DND-41 (cell line): Measurements from ENCODE around the gene ALDOB.

ENCODE experiments used
- ATAC-seq: fragments of 200-7000 bp; cut with Tn5 transposase; 3 replicates; pipeline ENCODE4 v1.9.1; 2021; ENCODE audit warnings: low read depth; ENCODE audit not compliant: insufficient read depth
- DNase-seq: peaks from one replicate; pipeline ENCODE4 v3.0.0-alpha.2; 2020
- H2AFZ ChIP-seq: 2 replicates; pipeline ENCODE4 v1.6.0; 2012; ENCODE audit warnings: low read depth, low read length
- H3K27ac ChIP-seq: 2 replicates; pipeline ENCODE4 v1.5.1; 2012; ENCODE audit warnings: low read length, inconsistent platforms
- H3K27me3 ChIP-seq: fragments of 200-600 bp; sonication (generic); 2 replicates; pipeline ENCODE4 v1.6.0; 2012; ENCODE audit warnings: low read length, mild to moderate bottlenecking, inconsistent platforms; ENCODE audit not compliant: insufficient read depth, poor library complexity
- H3K36me3 ChIP-seq: 2 replicates; pipeline ENCODE4 v1.5.1; 2012; ENCODE audit warnings: low read length, inconsistent platforms; ENCODE audit not compliant: insufficient read depth
- H3K4me1 ChIP-seq: 2 replicates; pipeline ENCODE4 v1.5.1; 2012; ENCODE audit warnings: mild to moderate bottlenecking, low read length; ENCODE audit not compliant: insufficient read depth
- H3K4me2 ChIP-seq: 2 replicates; pipeline ENCODE4 v1.6.0; 2012; ENCODE audit warnings: mild to moderate bottlenecking, moderate library complexity, low read length, inconsistent platforms; ENCODE audit not compliant: insufficient read depth
- H3K4me3 ChIP-seq, 2 experiments: fragments of 200-600 bp in 1 of 2; shearing (Covaris generic) in 1 of 2; 2 replicates each; pipeline ENCODE4 v1.5.1; 2012 to 2016; ENCODE audit warnings: inconsistent platforms in 2 of 2, low read length in 2 of 2, mild to moderate bottlenecking in 2 of 2, low read depth in 1 of 2, moderate library complexity in 1 of 2
- H3K79me2 ChIP-seq: 2 replicates; pipeline ENCODE4 v1.6.0; 2012; ENCODE audit warnings: low read length, inconsistent platforms; ENCODE audit not compliant: insufficient read depth
- H3K9ac ChIP-seq: 2 replicates; pipeline ENCODE4 v1.6.0; 2012; ENCODE audit warnings: low read depth, mild to moderate bottlenecking, inconsistent platforms, low read length, moderate library complexity
- H3K9me3 ChIP-seq: 2 replicates; pipeline ENCODE4 v1.5.1; 2012; ENCODE audit warnings: low read length, moderate library complexity, mild to moderate bottlenecking, inconsistent platforms; ENCODE audit not compliant: insufficient read depth, severe bottlenecking
- H4K20me1 ChIP-seq: 2 replicates; pipeline ENCODE4 v1.6.0; 2012; ENCODE audit warnings: low read length; ENCODE audit not compliant: insufficient read depth
- EZH2 ChIP-seq: IDR thresholded peaks from 3 replicates; pipeline ENCODE4 v1.6.1; 2012; ENCODE audit warnings: borderline replicate concordance, low read depth, mild to moderate bottlenecking, moderate library complexity, low read length, inconsistent platforms; ENCODE audit not compliant: severe bottlenecking
- TF ChIP-seq, protein P1 (sequence below): IDR thresholded peaks from 2 replicates; pipeline ENCODE4 v1.5.1; 2012; ENCODE audit warnings: borderline replicate concordance, low read length, moderate library complexity, mild to moderate bottlenecking; ENCODE audit not compliant: poor library complexity, severe bottlenecking; ENCODE audit errors: extremely low read depth

Gene ALDOB

DNA sequence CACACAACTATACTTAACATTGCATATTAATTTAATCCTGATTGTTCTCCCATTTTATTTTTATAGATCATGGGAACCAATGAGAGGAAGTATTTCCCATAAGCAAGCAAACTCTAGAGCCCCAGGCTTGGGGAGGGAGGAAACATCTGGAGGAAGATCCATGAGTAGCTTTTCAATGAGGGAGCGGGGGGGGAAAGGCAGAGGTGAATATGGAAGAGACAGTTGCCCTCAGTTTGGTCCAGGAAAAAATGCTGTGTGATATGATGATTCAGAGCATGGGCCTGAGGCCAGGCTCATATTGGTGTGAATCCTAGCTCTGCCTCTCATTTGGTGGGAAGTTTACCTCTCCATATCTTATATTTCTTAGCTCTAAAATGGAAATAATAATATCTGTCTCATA, 42.2 kb upstream of the ALDOB start:
- TF ChIP-seq EZH2: no peak
- TF ChIP-seq, protein P1, sequence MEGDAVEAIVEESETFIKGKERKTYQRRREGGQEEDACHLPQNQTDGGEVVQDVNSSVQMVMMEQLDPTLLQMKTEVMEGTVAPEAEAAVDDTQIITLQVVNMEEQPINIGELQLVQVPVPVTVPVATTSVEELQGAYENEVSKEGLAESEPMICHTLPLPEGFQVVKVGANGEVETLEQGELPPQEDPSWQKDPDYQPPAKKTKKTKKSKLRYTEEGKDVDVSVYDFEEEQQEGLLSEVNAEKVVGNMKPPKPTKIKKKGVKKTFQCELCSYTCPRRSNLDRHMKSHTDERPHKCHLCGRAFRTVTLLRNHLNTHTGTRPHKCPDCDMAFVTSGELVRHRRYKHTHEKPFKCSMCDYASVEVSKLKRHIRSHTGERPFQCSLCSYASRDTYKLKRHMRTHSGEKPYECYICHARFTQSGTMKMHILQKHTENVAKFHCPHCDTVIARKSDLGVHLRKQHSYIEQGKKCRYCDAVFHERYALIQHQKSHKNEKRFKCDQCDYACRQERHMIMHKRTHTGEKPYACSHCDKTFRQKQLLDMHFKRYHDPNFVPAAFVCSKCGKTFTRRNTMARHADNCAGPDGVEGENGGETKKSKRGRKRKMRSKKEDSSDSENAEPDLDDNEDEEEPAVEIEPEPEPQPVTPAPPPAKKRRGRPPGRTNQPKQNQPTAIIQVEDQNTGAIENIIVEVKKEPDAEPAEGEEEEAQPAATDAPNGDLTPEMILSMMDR: no peak
- no peak for DNase-seq
- no peaks in the 10 kb centered on the region for H4K20me1 ChIP-seq
- no peaks in the 10 kb centered on the region for H3K9me3 ChIP-seq
- H3K27ac ChIP-seq: no peak overlapping the region
- no peaks in the 10 kb centered on the region for H3K36me3 ChIP-seq
- H3K4me2 ChIP-seq: no peak overlapping the region
- H3K9ac ChIP-seq: no peak overlapping the region
- H3K4me1 ChIP-seq: no peaks in the 10 kb centered on the region
- no peaks in the 10 kb centered on the region for H3K79me2 ChIP-seq
- peaks cover 4% of the 10 kb centered on the region for H3K27me3 ChIP-seq
- no peak overlapping the region for H2AFZ ChIP-seq
- no peak for ATAC-seq
- H3K4me3 ChIP-seq: no peak overlapping the region

DNA sequence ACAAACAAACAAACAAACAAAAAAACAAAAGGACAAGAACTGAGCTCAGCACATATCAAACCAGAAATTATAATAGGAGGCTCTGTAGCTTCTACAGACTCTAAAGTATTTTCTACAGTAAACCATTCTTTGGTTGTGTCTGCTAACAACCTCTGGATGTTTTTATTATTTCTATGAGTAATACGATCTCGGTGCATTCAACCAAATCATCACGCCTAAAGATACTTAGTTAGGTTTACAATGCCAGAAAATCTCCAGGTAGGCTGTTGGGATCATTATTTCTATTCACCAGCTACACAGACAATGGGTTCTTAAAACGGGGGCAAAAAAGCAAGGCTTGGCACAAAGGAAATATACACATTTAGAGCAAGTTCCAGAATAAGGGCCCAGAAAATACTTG, 41.6 kb upstream of the ALDOB start:
- H3K27me3 ChIP-seq: peaks cover 4% of the 10 kb centered on the region
- H3K4me1 ChIP-seq: no peaks in the 10 kb centered on the region
- H3K4me2 ChIP-seq: no peak overlapping the region
- H3K27ac ChIP-seq: no peak overlapping the region
- H3K9me3 ChIP-seq: no peaks in the 10 kb centered on the region
- ATAC-seq: no peak
- no peaks in the 10 kb centered on the region for H4K20me1 ChIP-seq
- no peak for DNase-seq
- no peak overlapping the region for H2AFZ ChIP-seq
- no peak overlapping the region for H3K4me3 ChIP-seq
- no peaks in the 10 kb centered on the region for H3K36me3 ChIP-seq
- H3K79me2 ChIP-seq: no peaks in the 10 kb centered on the region
- no peak overlapping the region for H3K9ac ChIP-seq
- TF ChIP-seq EZH2: no peak
- TF ChIP-seq, protein P1: no peak

DNA sequence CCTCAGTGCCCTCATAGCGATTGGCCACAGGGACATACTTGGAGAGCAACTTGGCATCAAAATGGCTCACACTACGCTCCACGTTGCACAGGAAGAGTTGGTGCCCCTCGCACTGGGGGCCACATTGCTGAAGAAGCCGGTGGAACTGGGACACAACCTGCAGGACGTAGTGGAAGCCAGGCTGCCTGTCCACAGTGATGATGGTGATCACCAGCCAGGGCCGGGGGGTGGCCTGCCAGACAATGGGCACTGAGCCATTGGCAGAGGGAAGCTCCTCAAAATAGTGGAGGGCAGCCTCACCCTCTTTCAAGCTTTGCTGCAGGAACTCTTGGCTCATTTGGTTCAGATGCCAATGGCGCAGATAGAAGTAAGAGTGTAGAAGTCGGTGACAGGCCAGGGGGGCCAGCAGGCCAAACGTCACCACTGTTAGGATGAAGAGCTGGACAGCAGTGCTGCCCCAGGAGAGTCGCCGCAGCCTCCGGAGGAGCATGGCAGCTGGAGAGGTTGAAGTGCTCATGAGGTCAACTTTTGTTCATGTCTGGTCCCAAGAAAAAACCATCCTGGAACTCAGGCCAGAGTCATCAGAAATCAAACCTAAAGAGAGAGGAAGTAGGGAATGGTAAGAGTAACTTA, 41.1 kb upstream of the ALDOB start:
- Histone ChIP-seq H3K36me3 (no peaks in the 10 kb centered on the region), H4K20me1 (no peaks in the 10 kb centered on the region), H3K4me2 (no peak overlapping the region), H3K79me2 (no peaks in the 10 kb centered on the region), H3K27me3 (peaks cover 4% of the 10 kb centered on the region), H3K4me3 (no peak overlapping the region), H3K9me3 (no peaks in the 10 kb centered on the region), H3K9ac (no peak overlapping the region), H2AFZ (no peak overlapping the region), H3K27ac (no peak overlapping the region), H3K4me1 (no peaks in the 10 kb centered on the region)
- ATAC-seq (no peak), DNase-seq (no peak)
- TF ChIP-seq EZH2: no peak

DNA sequence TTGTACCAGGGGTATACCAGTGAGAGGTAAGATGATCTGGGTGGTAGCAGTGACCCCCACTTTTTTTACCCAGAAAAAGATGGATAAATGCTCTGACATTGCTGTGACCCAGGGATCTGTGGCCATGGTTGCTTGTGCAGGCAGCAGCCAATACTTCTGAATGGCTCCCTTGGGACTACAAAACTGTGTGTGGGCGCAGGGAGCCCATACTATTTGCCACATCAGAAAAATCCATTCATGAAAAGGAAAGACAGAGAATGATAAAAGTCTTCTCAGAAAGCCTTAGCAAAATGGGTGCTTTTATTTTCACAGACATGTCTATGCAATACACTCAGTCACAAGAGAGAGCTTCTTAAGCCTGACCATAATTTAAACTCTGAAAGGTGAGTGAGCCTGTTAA, 37.3 kb upstream of the ALDOB start:
- H3K4me1 ChIP-seq: no peaks in the 10 kb centered on the region
- no peak for DNase-seq

More for the DNA sequence above, 37.3 kb upstream of the ALDOB start:
- no peak for ATAC-seq
- no peaks in the 10 kb centered on the region for H3K9me3 ChIP-seq
- peaks cover 4% of the 10 kb centered on the region for H3K27me3 ChIP-seq
- H4K20me1 ChIP-seq: no peaks in the 10 kb centered on the region
- H3K79me2 ChIP-seq: no peaks in the 10 kb centered on the region
- H3K4me2 ChIP-seq: no peak overlapping the region
- no peak overlapping the region for H2AFZ ChIP-seq
- TF ChIP-seq, protein P1: no peak
- no peak for TF ChIP-seq EZH2
- no peak overlapping the region for H3K9ac ChIP-seq
- no peaks in the 10 kb centered on the region for H3K36me3 ChIP-seq
- H3K4me3 ChIP-seq: no peak overlapping the region
- no peak overlapping the region for H3K27ac ChIP-seq
